Upper lobe of right lung (tissue), 1 donor: ENCODE measurements around the gene BHLHE41. TPM values are rescaled to one million over a fixed set of nuclear protein-coding genes. Genes with fewer than 3 reads are reported as not detected.

ENCODE experiments used
- ATAC-seq: fragments of 200-7000 bp; cut with Tn5 transposase; one replicate; pipeline ENCODE4 v1.9.1; 2020; ENCODE audit warnings: mild to moderate bottlenecking, moderate library complexity
- DNase-seq: peaks from one replicate; pipeline ENCODE4 v3.0.0-alpha.2; 2020
- H3K27ac ChIP-seq: fragments of 200-600 bp; one replicate; pipeline ENCODE4 v1.8.0; 2022
- H3K27me3 ChIP-seq: fragments of 200-600 bp; one replicate; pipeline ENCODE4 v1.8.0; 2022; ENCODE audit warnings: mild to moderate bottlenecking
- H3K36me3 ChIP-seq: fragments of 200-600 bp; one replicate; pipeline ENCODE4 v1.8.0; 2022
- H3K4me1 ChIP-seq: fragments of 200-600 bp; one replicate; pipeline ENCODE4 v1.8.0; 2022
- H3K4me3 ChIP-seq: fragments of 200-600 bp; one replicate; pipeline ENCODE4 v1.8.0; 2022; ENCODE audit warnings: mild to moderate bottlenecking
- H3K9me3 ChIP-seq: fragments of 200-600 bp; one replicate; pipeline ENCODE4 v1.8.0; 2022
- intact Hi-C: fragments of 100-400 bp; cut with DNase I; formaldehyde crosslinking; loops from one replicate; pipeline ENCODE4 v1.11.0; 2022
- total RNA-seq: library from RNA; stranded (reverse); fragmentation: NEBNext Ultra II Directional; extraction: Animal tissue kit (Norgen Biotek cat#: 25700); gene quantifications from one replicate; pipeline ENCODE4 v1.2.1, GENCODE V29; 2021
- TF ChIP-seq, protein P1 (sequence below): fragments of 200-600 bp; IDR thresholded peaks from one replicate; pipeline ENCODE4 v1.8.0; 2022; ENCODE audit warnings: antibody characterized with exemption
- donor health status: DM: no; HTN: yes; CAD: no; lungs with severe emphysema.

Gene BHLHE41
- total RNA-seq, 1 donor from 2014 or later, result 104 TPM

DNA sequence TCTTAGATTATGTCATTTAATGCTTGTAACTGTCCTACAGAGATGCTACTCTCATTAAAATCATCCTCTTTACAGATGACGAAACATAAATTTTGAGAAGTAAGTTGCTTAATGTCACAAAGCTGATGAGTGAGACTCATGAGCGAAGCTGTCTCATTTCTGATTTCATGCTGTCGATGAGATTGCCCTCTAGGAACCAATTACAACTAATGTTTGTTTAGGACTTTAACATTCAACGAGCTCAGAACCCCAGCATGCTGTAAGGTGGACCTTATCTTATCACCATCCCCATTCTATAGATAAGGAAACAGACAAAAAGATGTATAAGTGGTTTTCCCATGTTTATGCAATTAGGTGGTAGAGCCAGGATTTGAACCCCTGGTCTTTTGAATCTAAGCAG, 23.1 kb downstream of the BHLHE41 start:
- Histone ChIP-seq H3K27me3 (no peaks in the 10 kb centered on the region), H3K36me3 (no peaks in the 10 kb centered on the region), H3K27ac (peak overlapping the region; percentile 53), H3K9me3 (no peaks in the 10 kb centered on the region), H3K4me3 (no peak overlapping the region), H3K4me1 (peaks cover 4% of the 10 kb centered on the region)
- DNase-seq, result no peak
- intact Hi-C loops, result loop anchor here (10.0 kb wide), 1 partner anchor 553 kb away; no protein-coding TSS in a partner anchor
- ATAC-seq, result peak; percentile 26
- TF ChIP-seq, protein P1, sequence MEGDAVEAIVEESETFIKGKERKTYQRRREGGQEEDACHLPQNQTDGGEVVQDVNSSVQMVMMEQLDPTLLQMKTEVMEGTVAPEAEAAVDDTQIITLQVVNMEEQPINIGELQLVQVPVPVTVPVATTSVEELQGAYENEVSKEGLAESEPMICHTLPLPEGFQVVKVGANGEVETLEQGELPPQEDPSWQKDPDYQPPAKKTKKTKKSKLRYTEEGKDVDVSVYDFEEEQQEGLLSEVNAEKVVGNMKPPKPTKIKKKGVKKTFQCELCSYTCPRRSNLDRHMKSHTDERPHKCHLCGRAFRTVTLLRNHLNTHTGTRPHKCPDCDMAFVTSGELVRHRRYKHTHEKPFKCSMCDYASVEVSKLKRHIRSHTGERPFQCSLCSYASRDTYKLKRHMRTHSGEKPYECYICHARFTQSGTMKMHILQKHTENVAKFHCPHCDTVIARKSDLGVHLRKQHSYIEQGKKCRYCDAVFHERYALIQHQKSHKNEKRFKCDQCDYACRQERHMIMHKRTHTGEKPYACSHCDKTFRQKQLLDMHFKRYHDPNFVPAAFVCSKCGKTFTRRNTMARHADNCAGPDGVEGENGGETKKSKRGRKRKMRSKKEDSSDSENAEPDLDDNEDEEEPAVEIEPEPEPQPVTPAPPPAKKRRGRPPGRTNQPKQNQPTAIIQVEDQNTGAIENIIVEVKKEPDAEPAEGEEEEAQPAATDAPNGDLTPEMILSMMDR, result no peak

DNA sequence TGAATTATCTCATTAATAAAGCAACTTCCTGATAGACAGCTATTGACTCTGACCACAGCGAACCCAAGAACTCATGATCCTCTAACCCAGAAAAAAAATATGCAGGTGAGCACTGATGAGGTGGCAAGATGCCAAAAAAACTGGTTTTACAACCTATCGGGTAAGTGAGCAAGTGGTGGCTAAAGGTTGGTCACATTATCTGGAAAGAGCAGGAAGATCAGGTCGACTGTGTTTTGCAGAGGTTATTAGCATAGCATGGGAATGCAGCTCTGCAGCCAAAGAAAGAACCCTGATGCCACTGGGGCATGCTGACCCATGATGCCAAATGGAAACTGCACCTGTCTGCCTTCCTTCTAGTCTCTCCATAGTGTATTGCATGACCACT, 23.5 kb downstream of the BHLHE41 start:
- no peaks in the 10 kb centered on the region for H3K36me3 ChIP-seq
- ATAC-seq (peak; percentile 58), DNase-seq (no peak)
- no peaks in the 10 kb centered on the region for H3K27me3 ChIP-seq
- peaks cover 4% of the 10 kb centered on the region for H3K4me1 ChIP-seq
- TF ChIP-seq, protein P1, result no peak
- intact Hi-C loops, result loop anchor here (10.0 kb wide), 1 partner anchor 553 kb away; no protein-coding TSS in a partner anchor
- H3K27ac ChIP-seq, result no peak overlapping the region
- H3K4me3 ChIP-seq, result no peak overlapping the region
- no peaks in the 10 kb centered on the region for H3K9me3 ChIP-seq

DNA sequence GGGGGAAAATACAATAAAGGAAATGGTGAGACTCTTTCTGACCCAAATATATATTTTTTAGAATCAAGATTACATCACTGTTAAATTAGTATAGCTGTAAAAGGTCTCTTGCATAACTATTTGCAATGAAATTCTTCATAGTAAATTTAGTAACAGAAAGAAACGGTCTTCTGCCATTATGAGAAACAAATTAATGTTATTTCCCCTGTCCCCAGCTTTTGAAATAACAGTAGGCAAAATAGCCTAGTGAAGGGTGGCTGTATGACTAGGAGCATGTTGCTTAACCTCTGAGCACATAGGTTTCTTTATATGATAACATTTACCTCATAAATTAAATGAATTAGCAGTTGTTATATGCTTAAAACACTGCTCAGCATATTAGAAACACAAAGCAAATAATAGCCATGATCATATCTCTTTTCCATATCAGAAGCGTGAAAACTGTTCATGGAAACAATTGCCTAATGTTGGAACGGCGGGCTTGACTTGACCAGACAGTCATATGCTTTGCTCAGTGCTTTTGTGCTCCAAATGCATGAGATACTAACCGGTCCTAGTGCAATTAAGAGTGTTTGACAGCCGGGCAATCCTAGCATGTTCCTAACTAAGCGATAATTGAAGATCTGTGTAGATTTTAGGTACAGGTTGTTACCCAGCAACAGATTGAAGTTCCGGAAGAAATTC, 24.0 kb downstream of the BHLHE41 start:
- intact Hi-C loops, result loop anchor here (10.0 kb wide), 1 partner anchor 554 kb away; no protein-coding TSS in a partner anchor
- DNase-seq (no peak), ATAC-seq (peak; percentile 15)
- H3K27me3 ChIP-seq, result no peaks in the 10 kb centered on the region
- no peak overlapping the region for H3K27ac ChIP-seq
- H3K4me1 ChIP-seq, result peaks cover 4% of the 10 kb centered on the region
- no peaks in the 10 kb centered on the region for H3K9me3 ChIP-seq
- TF ChIP-seq, protein P1, result no peak
- H3K4me3 ChIP-seq, result no peak overlapping the region
- no peaks in the 10 kb centered on the region for H3K36me3 ChIP-seq

DNA sequence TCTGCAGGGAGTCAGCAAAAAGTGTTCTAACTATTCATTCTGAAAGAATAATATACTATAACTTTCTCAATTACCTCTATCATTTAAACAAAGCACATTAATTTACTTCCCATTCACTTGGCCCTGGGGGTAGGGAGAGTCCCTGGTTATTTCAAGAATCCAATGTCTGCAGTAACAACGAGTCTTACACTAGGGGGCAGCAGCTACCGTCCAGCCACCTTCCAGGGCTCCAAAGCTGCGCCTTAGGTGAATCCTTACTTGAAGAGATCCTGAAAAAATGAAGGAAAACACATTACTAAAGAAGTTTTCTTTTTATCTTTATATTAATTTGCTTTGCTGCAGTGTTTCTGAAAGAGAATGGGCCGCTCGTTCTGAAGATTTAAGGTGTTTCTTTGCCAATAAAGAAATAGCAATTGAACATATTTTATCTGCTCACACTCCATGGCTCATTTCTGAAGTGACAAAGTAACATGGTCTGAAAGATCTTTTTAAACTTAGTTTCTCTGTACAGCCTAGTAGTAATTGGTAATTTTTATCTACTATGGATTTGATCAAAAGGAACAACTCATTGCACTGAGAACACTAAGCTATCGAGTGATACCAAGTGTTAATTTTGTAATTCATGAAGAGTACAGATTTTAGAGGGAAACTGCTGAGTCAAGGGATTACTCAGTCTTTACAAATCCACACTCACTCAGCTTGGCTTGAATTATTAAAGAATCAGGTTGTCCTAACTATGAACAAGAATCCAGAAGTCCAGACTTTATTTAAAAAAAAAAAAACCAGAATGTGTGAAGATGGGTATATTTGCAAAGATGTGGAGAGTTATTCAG, 27.6 kb downstream of the BHLHE41 start:
- H3K9me3 ChIP-seq, result no peaks in the 10 kb centered on the region
- ATAC-seq (peak; percentile 97), DNase-seq (peak; percentile 77)
- H3K4me3 ChIP-seq, result no peak overlapping the region
- TF ChIP-seq, protein P1, result peak; percentile 96
- H3K36me3 ChIP-seq, result no peaks in the 10 kb centered on the region
- H3K4me1 ChIP-seq, result no peaks in the 10 kb centered on the region
- no peaks in the 10 kb centered on the region for H3K27me3 ChIP-seq
- intact Hi-C loops, result no loop called here
- no peak overlapping the region for H3K27ac ChIP-seq

DNA sequence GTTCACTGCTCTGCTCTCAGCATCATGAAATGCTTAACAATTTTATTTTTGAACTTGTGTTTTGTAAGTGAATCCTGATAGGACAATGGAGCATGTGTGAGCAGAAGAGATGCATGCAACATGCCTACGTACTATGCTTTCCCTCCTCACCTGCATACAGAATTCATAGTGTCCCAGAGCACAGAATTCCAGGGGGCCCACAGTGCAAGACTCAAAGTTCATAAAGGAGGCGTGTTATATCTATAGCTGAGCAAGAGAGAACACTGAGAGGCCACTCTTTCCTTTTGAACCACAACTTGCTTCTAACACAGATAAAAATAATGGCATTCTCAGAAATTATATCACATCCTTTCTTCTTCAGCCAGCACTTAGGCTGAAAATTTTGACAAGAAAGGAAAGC, 28.8 kb downstream of the BHLHE41 start:
- Histone ChIP-seq H3K9me3 (no peaks in the 10 kb centered on the region), H3K27ac (no peak overlapping the region), H3K4me3 (no peak overlapping the region), H3K27me3 (no peaks in the 10 kb centered on the region), H3K4me1 (no peaks in the 10 kb centered on the region), H3K36me3 (no peaks in the 10 kb centered on the region)
- no peak for ATAC-seq
- DNase-seq, result no peak
- intact Hi-C loops, result no loop called here
- TF ChIP-seq, protein P1, result no peak
